Nephron (organoid): ENCODE results near the gene UNC45A.

Experiments
- H3K27ac Mint-ChIP-seq, 3 experiments: 2 replicates each; pipeline ENCODE4 v1.8.0; 2020; ENCODE audit warnings: mixed read lengths in 3 of 3, mild to moderate bottlenecking in 2 of 3, moderate library complexity in 1 of 3
- H3K27me3 Mint-ChIP-seq: 2 replicates; pipeline ENCODE4 v1.8.0; 2021; ENCODE audit warnings: low read depth, mild to moderate bottlenecking, moderate library complexity, mixed read lengths
- H3K36me3 Mint-ChIP-seq: 2 replicates; pipeline ENCODE4 v1.8.0; 2020; ENCODE audit warnings: low read depth, mixed read lengths
- H3K4me1 Mint-ChIP-seq: 2 replicates; pipeline ENCODE4 v1.8.0; 2020; ENCODE audit warnings: mixed read lengths
- H3K4me3 Mint-ChIP-seq, 3 experiments: 2 replicates each; pipeline ENCODE4 v1.8.0; 2020; ENCODE audit warnings: mild to moderate bottlenecking in 3 of 3, mixed read lengths in 3 of 3, moderate library complexity in 2 of 3
- H3K9me3 Mint-ChIP-seq: 2 replicates; pipeline ENCODE4 v1.8.0; 2020; ENCODE audit warnings: mixed read lengths
- CTCF ChIP-seq, 3 experiments: fragments of 200-600 bp; sonication (generic); IDR thresholded peaks; one replicate each; pipeline ENCODE4 v1.5.0; 2021; ENCODE audit warnings: antibody characterized with exemption in 3 of 3; ENCODE audit not compliant: unreplicated experiment in 3 of 3

UNC45A gene

DNA sequence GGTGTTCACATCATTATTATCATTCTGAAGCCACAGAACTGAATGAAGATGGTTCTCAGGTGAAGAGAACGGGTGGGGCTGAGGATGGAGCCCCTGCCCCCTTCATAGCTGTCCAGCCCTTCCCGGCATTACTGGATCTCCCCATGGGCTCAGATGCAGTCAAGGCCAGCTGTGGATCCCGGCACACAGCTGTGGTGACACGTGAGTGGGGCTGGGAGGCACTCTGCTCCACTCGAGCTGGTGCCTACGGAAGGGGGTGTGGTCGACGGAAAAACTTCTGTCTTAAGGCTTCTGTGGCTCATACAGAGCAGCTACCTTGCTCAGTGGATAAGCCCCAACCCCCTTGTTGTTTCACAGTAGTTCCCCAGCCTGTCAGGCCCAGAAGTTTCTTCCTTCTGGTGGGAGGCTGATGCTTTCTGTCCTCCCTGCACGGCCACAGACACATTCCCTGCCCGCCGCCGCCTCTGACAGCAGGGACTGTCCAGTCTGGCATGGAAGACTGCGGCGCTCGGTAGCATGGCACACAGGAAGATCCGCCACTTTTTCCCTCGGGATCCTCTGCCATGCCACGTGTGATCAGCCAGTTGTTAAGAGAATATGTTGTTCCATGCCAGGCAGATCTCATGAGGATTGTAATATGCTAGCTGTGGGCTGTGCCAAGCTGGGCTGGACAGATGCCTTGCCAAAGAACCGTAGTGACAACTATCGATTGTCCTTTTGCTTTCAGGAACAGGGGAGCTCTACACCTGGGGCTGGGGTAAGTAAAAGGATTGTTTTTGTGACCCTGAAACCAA is 25.4 kb downstream of the UNC45A start:
- Mint-ChIP-seq H3K9me3 (no peaks in the 10 kb centered on the region), H3K4me3 (no peak overlapping the region), H3K27me3 (no peaks in the 10 kb centered on the region), H3K36me3 (peaks cover 28% of the 10 kb centered on the region), H3K4me1 (peaks cover 25% of the 10 kb centered on the region), H3K27ac (no peak overlapping the region)
- no peak for TF ChIP-seq CTCF (IDR thresholded peaks at IDR 0.05; ENCODE audit: unreplicated experiment in 3 of 3)

DNA sequence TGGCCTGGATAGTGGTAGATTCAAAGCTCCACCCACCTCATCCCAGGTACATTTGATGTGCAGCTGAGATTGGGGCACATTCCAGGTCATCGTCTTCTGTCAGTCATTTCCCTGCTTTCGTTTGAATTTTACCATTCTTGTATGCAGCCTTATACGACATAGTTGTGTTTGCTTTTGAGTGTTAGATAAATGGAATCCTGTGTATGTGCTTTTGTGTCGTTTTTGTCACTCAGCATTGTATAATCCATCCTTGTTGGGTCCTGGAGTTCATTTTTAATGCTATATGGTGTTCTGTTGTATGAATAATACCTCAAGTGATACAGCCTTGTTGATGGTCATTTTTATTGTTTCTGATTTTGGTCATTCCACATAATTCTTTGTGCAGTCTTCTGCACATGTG is 26.9 kb downstream of the UNC45A start:
- H3K4me1 Mint-ChIP-seq = peaks cover 19% of the 10 kb centered on the region
- H3K27ac Mint-ChIP-seq = no peak overlapping the region
- H3K27me3 Mint-ChIP-seq = no peaks in the 10 kb centered on the region
- H3K9me3 Mint-ChIP-seq = no peaks in the 10 kb centered on the region
- H3K4me3 Mint-ChIP-seq = no peak overlapping the region
- no peak for TF ChIP-seq CTCF (IDR thresholded peaks at IDR 0.05; ENCODE audit: unreplicated experiment in 3 of 3)
- peaks cover 40% of the 10 kb centered on the region for H3K36me3 Mint-ChIP-seq

DNA sequence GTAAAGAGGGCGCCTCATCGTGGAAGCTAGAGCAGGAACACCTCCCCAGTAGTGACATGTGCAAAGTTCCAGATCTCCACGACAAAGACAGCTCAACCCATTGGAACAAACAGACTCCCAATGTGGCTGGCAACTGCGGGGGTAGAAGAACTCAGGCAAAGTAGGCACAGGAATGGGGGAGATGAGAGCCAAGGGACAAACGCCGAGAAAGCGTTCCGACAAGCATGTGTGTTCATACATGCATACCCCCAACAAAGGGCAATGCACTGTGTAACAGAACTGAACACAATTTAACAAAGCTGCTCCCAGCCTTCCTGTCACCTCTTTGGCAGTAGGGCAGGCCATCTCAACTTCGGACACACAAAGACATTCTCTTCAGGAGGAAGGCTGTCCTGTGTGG is 31.2 kb downstream of the UNC45A start:
- Mint-ChIP-seq H3K4me3 (no peak overlapping the region), H3K36me3 (peaks cover 62% of the 10 kb centered on the region), H3K4me1 (no peaks in the 10 kb centered on the region), H3K9me3 (no peaks in the 10 kb centered on the region), H3K27ac (no peak overlapping the region), H3K27me3 (no peaks in the 10 kb centered on the region)
- no peak for TF ChIP-seq CTCF (IDR thresholded peaks at IDR 0.05; ENCODE audit: unreplicated experiment in 3 of 3)

GRCh38 chr15:90967206-90967605 is 32.1 kb downstream of the UNC45A start:
- no peak overlapping the region for H3K27ac Mint-ChIP-seq
- no peaks in the 10 kb centered on the region for H3K9me3 Mint-ChIP-seq
- no peak for TF ChIP-seq CTCF (IDR thresholded peaks at IDR 0.05; ENCODE audit: unreplicated experiment in 3 of 3)
- no peaks in the 10 kb centered on the region for H3K4me1 Mint-ChIP-seq
- H3K4me3 Mint-ChIP-seq = no peak overlapping the region
- no peaks in the 10 kb centered on the region for H3K27me3 Mint-ChIP-seq
- H3K36me3 Mint-ChIP-seq = peaks cover 60% of the 10 kb centered on the region

- peaks cover 62% of the 10 kb centered on the region for H3K36me3 Mint-ChIP-seq
- peak overlapping the region in 1 of 3 experiments; percentile 30 for H3K27ac Mint-ChIP-seq
- no peaks in the 10 kb centered on the region for H3K27me3 Mint-ChIP-seq
- no peak for TF ChIP-seq CTCF (IDR thresholded peaks at IDR 0.05; ENCODE audit: unreplicated experiment in 3 of 3)
- no peaks in the 10 kb centered on the region for H3K9me3 Mint-ChIP-seq
- H3K4me1 Mint-ChIP-seq = no peaks in the 10 kb centered on the region
- H3K4me3 Mint-ChIP-seq = no peak overlapping the region
Observed at GRCh38 chr15:90968434-90968833, 33.3 kb downstream of the UNC45A start.

- Mint-ChIP-seq H3K4me1 (no peaks in the 10 kb centered on the region), H3K27me3 (no peaks in the 10 kb centered on the region), H3K9me3 (no peaks in the 10 kb centered on the region), H3K4me3 (no peak overlapping the region), H3K27ac (no peak overlapping the region), H3K36me3 (peaks cover 70% of the 10 kb centered on the region)
- no peak for TF ChIP-seq CTCF (IDR thresholded peaks at IDR 0.05; ENCODE audit: unreplicated experiment in 3 of 3)
Observed at GRCh38 chr15:90970274-90970673, 35.2 kb downstream of the UNC45A start.
